H54 (cell line): ENCODE data around the gene SIVA1.
A peak's percentile ranks its signal among the peaks of the same experiment; 100 is the strongest.

ENCODE experiments used
- DNase-seq: peaks from one replicate; pipeline ENCODE4 v3.0.0; 2011; ENCODE audit warnings: low spot score, mixed read lengths; ENCODE audit not compliant: insufficient read length
- FAIRE-seq: peaks from 3 replicates; lab custom pipeline; 2011; peaks lifted over from hg19 to GRCh38; lab: Jason Lieb, UNC
- POLR2A ChIP-seq: IDR thresholded peaks from 2 replicates; pipeline ENCODE4 v1.6.1; 2011; ENCODE audit warnings: low read depth, mild to moderate bottlenecking, low read length

Gene SIVA1

GRCh38 chr14:104797115-104798044, 44.4 kb downstream of the SIVA1 start:
- no peak for TF ChIP-seq POLR2A
- FAIRE-seq (no peak), DNase-seq (peak; percentile 51)

- TF ChIP-seq POLR2A: no peak
- FAIRE-seq (no peak), DNase-seq (peak; percentile 51)
These were observed 45.6 kb downstream of the SIVA1 start for GRCh38 chr14:104798300-104799243.

- FAIRE-seq: no peak
- peak; percentile 65 for DNase-seq
- no peak for TF ChIP-seq POLR2A
These were observed 46.5 kb downstream of the SIVA1 start for GRCh38 chr14:104799244-104800014.

- FAIRE-seq: no peak
- DNase-seq: peak; percentile 61
- no peak for TF ChIP-seq POLR2A
These were observed 47.2 kb downstream of the SIVA1 start for GRCh38 chr14:104800015-104800770.

DNA sequence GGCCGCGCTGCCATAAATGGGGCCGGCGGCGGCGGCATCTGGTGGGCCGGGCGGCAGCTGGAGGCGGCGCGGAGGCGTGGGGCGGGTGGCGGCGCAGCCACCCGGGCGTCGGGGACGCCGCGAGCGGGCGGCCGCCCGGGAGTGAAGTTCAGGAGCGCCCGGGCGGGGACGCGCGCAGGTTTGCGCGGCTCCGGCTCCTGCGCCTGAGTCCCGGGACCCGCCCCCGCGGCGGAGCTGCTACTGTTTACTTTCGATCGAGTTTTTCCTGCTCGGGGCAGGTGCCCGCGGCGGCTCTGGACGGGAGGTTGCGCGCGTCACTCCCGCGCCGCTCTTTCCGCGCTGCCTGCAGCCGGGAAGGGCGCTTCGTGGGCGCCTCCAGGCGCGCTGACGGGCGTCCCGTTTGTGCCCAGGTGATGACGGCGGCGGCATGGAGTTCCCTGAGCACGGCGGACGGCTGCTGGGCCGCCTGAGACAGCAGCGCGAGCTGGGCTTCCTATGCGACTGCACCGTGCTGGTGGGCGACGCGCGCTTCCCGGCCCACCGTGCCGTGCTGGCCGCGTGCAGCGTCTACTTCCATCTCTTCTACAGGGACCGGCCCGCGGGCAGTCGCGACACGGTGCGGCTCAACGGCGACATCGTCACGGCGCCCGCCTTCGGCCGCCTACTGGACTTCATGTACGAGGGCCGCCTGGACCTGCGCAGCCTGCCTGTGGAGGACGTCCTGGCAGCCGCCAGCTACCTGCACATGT, 48.0 kb downstream of the SIVA1 start, which contains the start of gene ZBTB42:
Gene ZBTB42 (plus strand): TSS at position 331 of the 749 bp plus-strand sequence. CDS start 97 bp downstream, at position 428.
- TF ChIP-seq POLR2A: no peak
- FAIRE-seq (no peak), DNase-seq (peak; percentile 86)

DNA sequence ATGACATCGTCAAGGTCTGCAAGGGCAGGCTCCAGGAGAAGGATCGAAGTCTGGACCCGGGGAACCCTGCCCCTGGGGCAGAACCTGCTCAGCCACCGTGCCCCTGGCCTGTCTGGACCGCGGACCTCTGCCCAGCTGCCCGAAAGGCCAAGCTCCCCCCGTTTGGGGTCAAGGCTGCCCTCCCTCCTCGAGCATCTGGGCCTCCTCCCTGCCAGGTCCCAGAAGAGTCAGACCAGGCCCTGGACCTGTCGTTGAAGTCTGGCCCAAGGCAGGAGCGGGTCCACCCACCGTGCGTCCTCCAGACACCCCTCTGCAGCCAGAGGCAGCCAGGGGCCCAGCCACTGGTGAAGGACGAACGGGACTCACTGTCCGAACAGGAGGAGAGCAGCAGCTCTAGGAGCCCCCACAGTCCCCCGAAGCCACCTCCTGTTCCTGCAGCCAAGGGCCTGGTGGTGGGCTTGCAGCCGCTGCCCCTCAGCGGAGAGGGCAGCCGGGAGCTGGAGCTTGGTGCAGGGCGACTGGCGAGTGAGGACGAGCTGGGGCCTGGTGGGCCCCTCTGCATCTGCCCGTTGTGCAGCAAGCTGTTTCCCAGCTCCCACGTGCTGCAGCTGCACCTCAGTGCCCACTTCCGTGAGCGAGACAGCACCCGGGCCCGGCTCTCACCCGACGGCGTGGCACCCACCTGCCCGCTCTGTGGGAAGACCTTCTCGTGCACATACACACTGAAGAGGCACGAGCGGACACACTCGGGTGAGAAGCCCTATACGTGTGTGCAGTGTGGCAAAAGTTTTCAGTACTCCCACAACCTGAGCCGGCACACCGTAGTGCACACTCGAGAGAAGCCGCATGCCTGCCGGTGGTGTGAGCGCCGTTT, 48.8 kb downstream of the SIVA1 start:
- no peak for DNase-seq
- no peak for TF ChIP-seq POLR2A
- FAIRE-seq: no peak

DNA sequence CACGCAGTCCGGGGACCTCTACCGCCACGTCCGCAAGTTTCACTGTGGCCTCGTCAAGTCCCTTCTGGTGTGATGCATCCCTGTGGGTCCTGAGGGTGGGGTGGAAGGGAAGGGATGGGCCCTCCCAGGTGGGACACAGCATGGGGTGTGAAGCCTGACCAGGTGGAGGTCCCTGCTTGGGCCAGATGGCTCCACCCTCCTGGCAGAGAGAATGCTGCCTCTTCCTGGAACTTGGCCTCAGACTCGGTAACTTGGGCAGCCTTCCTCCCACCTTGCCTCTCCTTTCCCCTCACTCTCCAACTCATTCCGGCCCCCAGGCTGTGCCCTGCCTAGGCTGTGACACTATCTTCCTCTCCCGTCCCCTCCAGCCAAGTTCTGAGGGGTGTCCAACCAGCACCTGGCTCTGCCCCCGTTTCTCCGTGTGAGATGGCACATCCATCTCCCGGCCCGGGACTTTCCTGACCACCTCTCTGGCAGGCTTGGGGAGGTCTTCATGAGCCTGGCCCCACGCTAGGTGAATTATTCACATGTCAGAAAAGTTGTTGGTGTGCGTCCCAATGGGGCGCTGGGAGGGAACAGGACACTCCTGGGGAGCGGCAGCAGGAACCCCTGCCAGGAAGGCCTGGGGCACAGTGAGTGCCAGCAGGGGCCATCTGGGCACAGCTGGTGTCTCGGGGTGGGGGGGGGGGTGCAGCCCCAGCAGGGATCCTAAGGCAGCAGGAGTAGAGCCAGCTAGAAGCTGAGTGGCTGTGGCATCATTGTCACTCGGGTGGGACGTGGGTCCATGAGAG, 49.6 kb downstream of the SIVA1 start:
- FAIRE-seq (no peak), DNase-seq (no peak)
- no peak for TF ChIP-seq POLR2A

DNA sequence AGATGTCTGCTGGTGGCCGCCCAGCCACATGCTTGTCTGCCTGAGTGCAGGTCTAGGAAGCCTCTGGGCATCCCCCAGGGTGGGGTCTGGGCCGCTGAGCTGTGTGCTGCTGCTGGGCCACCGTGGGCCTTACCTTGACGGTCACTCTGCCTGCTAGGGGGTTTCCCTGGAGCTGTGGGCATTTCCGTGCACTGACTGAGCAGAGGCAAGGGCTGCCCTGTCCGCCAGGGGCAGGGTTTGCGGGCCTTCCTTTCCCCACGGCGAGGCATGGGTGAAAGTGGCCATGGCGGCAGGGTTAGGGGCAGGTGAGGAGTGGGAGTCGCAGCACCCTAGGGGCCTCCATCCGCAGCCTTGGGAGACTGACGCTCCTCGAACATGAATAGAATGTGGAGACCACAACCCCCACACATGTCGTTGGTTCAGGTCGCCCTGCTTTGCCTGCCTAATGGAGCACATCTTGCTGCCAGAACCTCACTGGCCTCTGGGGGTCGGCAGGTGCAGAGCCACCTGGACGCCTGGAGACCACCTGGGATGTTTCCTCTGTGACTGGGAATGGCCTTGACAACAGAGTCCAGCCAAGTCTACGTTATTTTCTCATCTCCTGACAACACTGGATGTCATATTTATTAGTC, 50.4 kb downstream of the SIVA1 start:
- DNase-seq (no peak), FAIRE-seq (no peak)
- TF ChIP-seq POLR2A: no peak

DNA sequence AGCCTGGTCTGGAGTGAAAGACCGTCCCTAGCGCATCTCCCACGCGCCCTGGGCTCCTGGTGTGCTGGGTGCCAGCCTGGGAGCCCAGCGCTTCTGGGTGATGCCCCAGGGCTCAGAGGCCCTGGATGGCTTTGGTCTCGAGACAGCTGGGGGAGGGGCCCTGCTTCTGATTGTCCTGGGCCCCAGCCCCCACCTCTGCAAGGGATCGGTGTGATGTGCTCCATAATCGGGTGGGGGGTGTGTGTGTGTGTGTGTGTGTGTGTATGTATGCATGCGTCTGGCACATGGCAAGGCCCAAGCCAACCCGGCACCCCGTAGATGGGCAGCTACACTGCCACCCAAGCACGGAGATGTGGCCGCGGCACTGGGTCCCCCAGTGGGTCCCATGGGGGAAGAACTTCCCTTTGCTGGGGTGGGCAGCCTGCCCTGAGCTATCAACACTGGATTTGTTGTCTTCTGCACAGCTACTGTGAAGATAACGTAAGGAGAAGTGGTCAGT, 51.0 kb downstream of the SIVA1 start:
- TF ChIP-seq POLR2A: no peak
- FAIRE-seq: no peak
- peak; percentile 69 for DNase-seq
